Naive thymus-derived CD4-positive, alpha-beta T cell (primary cell): ENCODE data around the gene MTHFD2. TPM values are rescaled to one million over a fixed set of nuclear protein-coding genes. Genes with fewer than 3 reads are reported as not detected.
A peak's percentile ranks its signal among the peaks of the same experiment; 100 is the strongest.

Source experiments
- ATAC-seq: fragments of 150-1000 bp; cut with Tn5 transposase; 2 replicates; pipeline ENCODE4 v1.10.0; 2021; ENCODE audit warnings: mild to moderate bottlenecking, moderate library complexity
- CTCF ChIA-PET: fragments of 350-600 bp; sonication (Branson Sonifier 250); formaldehyde crosslinking; loops from one replicate; lab custom pipeline; 2021; ENCODE audit warnings: antibody characterized with exemption; lab: Charles Lee
- POLR2A ChIA-PET: fragments of 350-600 bp; sonication (Branson Sonifier 250); formaldehyde crosslinking; loops from one replicate; lab custom pipeline; 2021; ENCODE audit warnings: antibody characterized with exemption, inconsistent platforms; lab: Charles Lee
- DNase-seq, 9 donors: peaks; one replicate each; pipeline versions ENCODE4 v3.0.0 to v3.0.0-alpha.2; 2020 to 2022; ENCODE audit warnings: mixed read lengths in 1 of 9
- H3K27ac ChIP-seq: one replicate; pipeline ENCODE4 v1.7.0; 2013; ENCODE audit warnings: mild to moderate bottlenecking, low read depth, low read length, moderate library complexity
- H3K27me3 ChIP-seq, 2 donors: one replicate each; pipeline ENCODE4 v1.7.0; 2013; ENCODE audit warnings: low read length in 2 of 2, mild to moderate bottlenecking in 2 of 2, moderate library complexity in 2 of 2; ENCODE audit not compliant: control insufficient read depth in 2 of 2, insufficient read depth in 2 of 2
- H3K36me3 ChIP-seq, 3 experiments: 1 replicate in 2 of 3; 2 replicates in 1 of 3; pipeline ENCODE4 v1.7.0; 2013; ENCODE audit warnings: low read length in 3 of 3, mild to moderate bottlenecking in 3 of 3, moderate library complexity in 1 of 3; ENCODE audit not compliant: insufficient read depth in 3 of 3, control insufficient read depth in 2 of 3
- H3K4me1 ChIP-seq, 2 donors: one replicate each; pipeline ENCODE4 v1.7.0; 2013; ENCODE audit warnings: low read length in 2 of 2, mild to moderate bottlenecking in 2 of 2, moderate library complexity in 1 of 2; ENCODE audit not compliant: control insufficient read depth in 2 of 2, insufficient read depth in 2 of 2
- H3K4me3 ChIP-seq: 2 replicates; pipeline ENCODE4 v1.7.0; 2013; ENCODE audit warnings: mild to moderate bottlenecking, low read length
- H3K9me3 ChIP-seq, 3 experiments: 1 replicate in 2 of 3; 2 replicates in 1 of 3; pipeline ENCODE4 v1.7.0; 2013; ENCODE audit warnings: low read length in 3 of 3; ENCODE audit not compliant: control insufficient read depth in 2 of 3
- H3K27ac Mint-ChIP-seq, 9 donors: one replicate each; pipeline ENCODE4 v1.8.0; 2020 to 2022; ENCODE audit warnings: mixed read lengths in 9 of 9, mild to moderate bottlenecking in 8 of 9, moderate library complexity in 5 of 9, inconsistent platforms in 2 of 9
- H3K27me3 Mint-ChIP-seq, 5 donors: one replicate each; pipeline ENCODE4 v1.8.0; 2021 to 2022; ENCODE audit warnings: mixed read lengths in 5 of 5, mild to moderate bottlenecking in 1 of 5
- H3K36me3 Mint-ChIP-seq, 5 donors: one replicate each; pipeline ENCODE4 v1.8.0; 2020 to 2022; ENCODE audit warnings: mixed read lengths in 5 of 5, mild to moderate bottlenecking in 3 of 5, inconsistent platforms in 1 of 5
- H3K4me1 Mint-ChIP-seq, 7 donors: one replicate each; pipeline ENCODE4 v1.8.0; 2020 to 2022; ENCODE audit warnings: mixed read lengths in 7 of 7, mild to moderate bottlenecking in 3 of 7, inconsistent platforms in 1 of 7
- H3K4me3 Mint-ChIP-seq, 10 donors: one replicate each; pipeline ENCODE4 v1.8.0; 2020 to 2022; ENCODE audit warnings: mild to moderate bottlenecking in 10 of 10, mixed read lengths in 10 of 10, moderate library complexity in 6 of 10, inconsistent platforms in 2 of 10
- H3K9me3 Mint-ChIP-seq, 11 donors: one replicate each; pipeline ENCODE4 v1.8.0; 2020 to 2022; ENCODE audit warnings: mixed read lengths in 11 of 11, mild to moderate bottlenecking in 4 of 11, inconsistent platforms in 1 of 11, moderate library complexity in 1 of 11
- intact Hi-C, 2 donors: fragments of 100-400 bp; cut with micrococcal nuclease; formaldehyde crosslinking; loops; one replicate each; pipeline ENCODE4 v1.15.1; 2023
- polyA plus RNA-seq, 2 donors: library from polyadenylated mRNA; unstranded; fragments of 300-500 nt; fragmentation: Illumina TruSeq; gene quantifications; one replicate each; pipeline ENCODE4 v1.2.3, GENCODE V29; 2021
- total RNA-seq, 6 experiments: library from RNA in 5 of 6; stranded (reverse) in 5 of 6; gene quantifications; 1 replicate in 5 of 6; 2 replicates in 1 of 6; pipeline ENCODE4 v1.2.3 and lab custom pipeline; 2021 to 2026

The MTHFD2 gene
- total and polyA plus RNA-seq, 7 experiments from 2014 or later: 6.8 to 186 (median 17.1) TPM

DNA sequence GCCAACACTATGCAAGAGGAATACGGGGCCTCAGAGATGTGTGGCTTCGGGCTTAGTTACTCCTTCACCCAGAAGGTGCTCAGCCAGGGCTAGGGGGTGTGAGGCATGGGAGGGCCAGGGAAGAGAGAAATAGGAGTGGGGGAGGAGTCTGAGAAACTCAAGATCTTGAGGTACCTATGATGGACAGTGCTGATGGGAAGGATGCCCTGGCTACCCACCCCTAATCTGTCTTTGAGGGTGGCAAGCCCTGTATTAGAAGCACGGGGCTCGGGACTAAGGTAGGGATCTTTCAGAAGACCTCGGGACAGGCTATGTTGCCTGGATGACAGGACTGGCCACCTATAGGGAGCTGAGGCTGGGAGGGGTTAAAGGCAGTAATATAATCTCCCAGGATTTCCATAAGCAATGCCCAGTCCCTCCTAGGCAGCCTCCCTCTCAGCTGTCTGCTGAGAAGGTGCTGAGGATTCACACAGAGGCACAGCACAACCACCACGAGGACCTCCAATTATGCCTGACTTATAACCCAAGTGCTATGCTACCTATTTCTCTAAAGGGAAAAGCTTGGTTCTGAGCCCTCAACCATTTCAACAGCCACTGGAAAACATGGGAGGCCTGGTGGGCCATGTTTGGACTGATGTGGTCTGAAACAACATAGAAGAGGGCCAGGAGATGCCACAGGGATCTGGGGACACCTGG lies 23.3 kb downstream of the MTHFD2 start:
- CTCF ChIA-PET: no interaction called here
- Histone ChIP-seq H3K36me3 (peaks cover 0 to 7% (median 0%) of the 10 kb centered on the region in 3 experiments), H3K4me1 (no peaks in the 10 kb centered on the region), H3K9me3 (no peaks in the 10 kb centered on the region), H3K27ac (no peak overlapping the region), H3K27me3 (no peaks in the 10 kb centered on the region), H3K4me3 (no peak overlapping the region)
- POLR2A ChIA-PET: no interaction called here
- no peak overlapping the region for H3K4me3 Mint-ChIP-seq
- no peaks in the 10 kb centered on the region for H3K9me3 Mint-ChIP-seq
- no peaks in the 10 kb centered on the region for H3K27me3 Mint-ChIP-seq
- H3K4me1 Mint-ChIP-seq: peaks cover 0 to 11% (median 0%) of the 10 kb centered on the region in 7 donors
- intact Hi-C loops: no loop called here
- peak overlapping the region in 3 of 9 donors; percentile 14 to 42 (median 19) for H3K27ac Mint-ChIP-seq
- peaks cover 0 to 21% (median 9%) of the 10 kb centered on the region in 5 donors for H3K36me3 Mint-ChIP-seq
- no peak for DNase-seq
- no peak for ATAC-seq

DNA sequence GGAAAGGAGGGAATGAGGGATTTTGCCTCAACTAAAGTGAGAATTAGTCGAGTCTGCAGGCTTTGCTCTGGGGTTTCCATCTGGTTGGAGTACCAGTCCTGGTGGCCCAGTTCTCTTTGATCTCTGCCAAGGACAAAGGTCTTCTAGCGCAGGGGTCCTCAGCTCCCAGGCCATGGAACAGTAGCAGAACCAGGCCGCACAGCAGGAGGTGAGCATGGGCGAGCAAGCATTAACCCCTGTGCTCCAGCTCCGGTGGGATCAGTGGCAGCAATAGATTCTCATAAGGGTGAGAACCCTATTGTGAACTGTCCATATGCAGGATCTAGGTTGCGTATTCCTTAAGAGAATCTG lies 23.9 kb downstream of the MTHFD2 start:
- Histone ChIP-seq H3K36me3 (peaks cover 0 to 5% (median 0%) of the 10 kb centered on the region in 3 experiments), H3K4me1 (no peaks in the 10 kb centered on the region), H3K9me3 (no peaks in the 10 kb centered on the region), H3K27me3 (no peaks in the 10 kb centered on the region), H3K27ac (no peak overlapping the region), H3K4me3 (no peak overlapping the region)
- H3K27me3 Mint-ChIP-seq: no peaks in the 10 kb centered on the region
- peak overlapping the region in 2 of 9 donors; percentile 14 to 42 for H3K27ac Mint-ChIP-seq
- H3K4me3 Mint-ChIP-seq: no peak overlapping the region
- ATAC-seq (no peak), DNase-seq (no peak)
- ChIA-PET CTCF (no interaction called here), POLR2A (no interaction called here)
- H3K9me3 Mint-ChIP-seq: no peaks in the 10 kb centered on the region
- peaks cover 0 to 11% (median 0%) of the 10 kb centered on the region in 7 donors for H3K4me1 Mint-ChIP-seq
- H3K36me3 Mint-ChIP-seq: peaks cover 0 to 21% (median 8%) of the 10 kb centered on the region in 5 donors
- intact Hi-C loops: no loop called here

DNA sequence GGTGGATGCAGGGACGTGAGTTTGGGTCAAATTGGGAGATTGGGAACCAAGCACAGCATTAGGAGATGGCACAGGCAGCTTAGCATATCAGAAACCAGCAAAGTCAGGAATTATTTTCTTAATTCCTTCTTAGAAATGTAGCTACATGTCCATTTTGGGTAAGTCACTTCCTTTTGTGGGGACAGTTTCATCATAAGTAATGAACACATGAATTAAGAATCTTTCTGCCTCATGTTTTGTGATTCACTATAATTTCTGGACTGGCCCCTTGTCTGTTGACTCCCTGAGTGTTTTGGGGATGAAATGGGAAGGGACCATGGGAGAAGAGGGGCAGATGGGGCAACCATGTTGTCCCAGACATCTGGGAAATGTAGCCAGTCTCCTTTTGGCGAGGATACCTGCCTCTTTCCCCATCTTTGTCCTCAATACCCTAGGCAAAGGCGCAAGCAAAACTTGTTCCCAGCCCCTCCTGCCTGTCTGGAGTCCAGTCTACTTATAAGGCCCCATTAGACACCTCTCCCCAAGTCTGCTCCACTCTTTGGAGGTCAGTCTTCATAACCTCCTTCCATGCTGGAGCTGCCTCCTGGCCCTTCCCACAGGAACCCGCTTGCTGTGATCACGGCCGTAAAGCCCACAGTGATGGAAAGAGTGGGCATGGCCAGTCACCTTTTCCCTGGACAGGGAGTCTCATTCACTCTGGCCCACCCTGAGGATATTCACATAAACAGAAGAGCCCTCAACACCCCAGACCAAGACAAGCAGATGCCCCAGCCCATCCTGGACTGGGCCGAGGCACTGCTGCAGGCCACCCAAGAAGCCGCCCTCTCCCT lies 25.7 kb downstream of the MTHFD2 start:
- Mint-ChIP-seq H3K36me3 (peaks cover 0 to 29% (median 6%) of the 10 kb centered on the region in 5 donors), H3K27ac (peak overlapping the region in 3 of 9 donors; percentile 37 to 68 (median 52)), H3K4me3 (no peak overlapping the region), H3K4me1 (peaks cover 0 to 11% (median 0%) of the 10 kb centered on the region in 7 donors), H3K27me3 (no peaks in the 10 kb centered on the region), H3K9me3 (no peaks in the 10 kb centered on the region)
- ATAC-seq: no peak
- Histone ChIP-seq H3K36me3 (peaks cover 0 to 5% (median 0%) of the 10 kb centered on the region in 3 experiments), H3K27ac (no peak overlapping the region), H3K4me1 (no peaks in the 10 kb centered on the region), H3K4me3 (no peak overlapping the region), H3K27me3 (no peaks in the 10 kb centered on the region), H3K9me3 (no peaks in the 10 kb centered on the region)
- intact Hi-C loops: no loop called here
- POLR2A ChIA-PET: no interaction called here
- DNase-seq: no peak
- CTCF ChIA-PET: no interaction called here

DNA sequence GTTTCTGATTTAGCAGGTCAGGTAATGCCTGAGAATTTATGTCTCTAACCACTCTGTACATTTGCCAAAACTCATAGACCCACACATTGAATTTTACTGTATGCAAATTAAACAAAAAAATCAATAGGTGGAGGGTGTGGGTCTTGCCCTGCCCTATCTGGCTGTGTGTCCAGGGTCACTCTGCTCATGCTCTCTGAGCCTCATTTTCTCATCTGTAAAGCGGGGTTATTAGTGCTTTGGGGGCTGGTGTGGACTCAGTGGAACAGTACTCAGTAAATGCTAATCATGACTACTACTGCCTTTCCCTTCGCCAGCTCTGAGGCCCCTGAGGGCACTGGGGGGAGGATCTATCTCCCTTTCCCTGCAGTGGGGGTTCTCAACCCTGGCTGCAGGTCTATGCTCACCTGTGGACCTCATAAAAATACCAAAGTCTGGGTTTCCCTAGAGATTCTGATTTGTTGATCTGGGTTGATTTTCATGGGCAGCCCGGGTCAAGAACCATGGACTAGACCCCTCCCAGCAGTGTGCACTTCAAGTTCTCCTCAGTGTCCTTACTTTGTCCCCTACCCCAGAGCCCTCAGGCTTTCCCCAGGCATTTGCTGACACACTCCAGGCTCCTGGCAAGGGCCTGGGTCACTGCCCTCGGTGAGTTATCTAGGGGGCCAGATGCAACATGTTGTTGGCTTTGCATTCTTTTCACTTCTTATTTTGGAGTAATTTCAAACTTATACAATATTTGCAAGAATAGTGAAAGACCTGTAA lies 27.5 kb downstream of the MTHFD2 start:
- Mint-ChIP-seq H3K36me3 (peaks cover 0 to 29% (median 5%) of the 10 kb centered on the region in 5 donors), H3K27me3 (no peaks in the 10 kb centered on the region), H3K4me1 (peaks cover 0 to 9% (median 0%) of the 10 kb centered on the region in 7 donors), H3K27ac (peak overlapping the region in 2 of 9 donors; percentile 1 to 33), H3K9me3 (no peaks in the 10 kb centered on the region), H3K4me3 (no peak overlapping the region)
- ChIA-PET POLR2A (no interaction called here), CTCF (no interaction called here)
- ATAC-seq (no peak), DNase-seq (no peak)
- H3K27ac ChIP-seq: no peak overlapping the region
- no peaks in the 10 kb centered on the region for H3K9me3 ChIP-seq
- no peaks in the 10 kb centered on the region for H3K27me3 ChIP-seq
- no peaks in the 10 kb centered on the region for H3K4me1 ChIP-seq
- no peak overlapping the region for H3K4me3 ChIP-seq
- intact Hi-C loops: no loop called here
- peaks cover 0 to 5% (median 0%) of the 10 kb centered on the region in 3 experiments for H3K36me3 ChIP-seq

DNA sequence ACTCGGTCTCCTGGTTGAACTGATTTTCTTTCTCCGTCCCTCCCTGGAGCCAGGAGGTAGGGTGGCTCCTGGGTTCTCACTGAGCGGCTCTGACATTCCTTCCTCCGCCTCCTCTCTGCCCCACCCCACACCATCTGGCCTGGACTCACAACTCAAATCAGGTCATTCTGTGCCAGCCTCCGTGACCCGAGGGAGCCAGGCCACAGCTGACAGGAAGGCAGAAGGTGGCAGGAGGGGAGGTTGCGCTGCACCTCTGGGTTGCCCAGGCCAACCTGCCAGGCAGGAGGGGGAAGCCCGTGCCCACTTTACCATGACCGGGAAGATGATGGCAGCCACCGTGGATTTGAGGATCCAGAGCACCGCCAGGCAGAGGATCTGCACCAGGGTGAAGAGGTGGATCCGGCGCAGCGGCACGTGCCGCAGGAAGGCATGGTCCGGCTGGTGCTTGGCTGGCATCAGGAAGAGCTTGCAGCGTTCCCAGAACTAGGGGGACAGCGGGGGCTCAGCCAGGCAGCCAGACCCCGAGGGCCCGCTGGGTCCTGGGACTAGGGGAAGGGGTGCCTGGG lies 28.3 kb downstream of the MTHFD2 start:
- DNase-seq (no peak), ATAC-seq (no peak)
- no peak overlapping the region for H3K4me3 Mint-ChIP-seq
- intact Hi-C loops: no loop called here
- H3K9me3 Mint-ChIP-seq: no peaks in the 10 kb centered on the region
- ChIA-PET POLR2A (no interaction called here), CTCF (interaction anchor here (1.0 kb wide), 1 partner anchor 23 kb away, joined by 4 read pairs; no protein-coding TSS in a partner anchor)
- Histone ChIP-seq H3K27ac (no peak overlapping the region), H3K4me3 (no peak overlapping the region), H3K36me3 (no peaks in the 10 kb centered on the region), H3K4me1 (no peaks in the 10 kb centered on the region), H3K27me3 (no peaks in the 10 kb centered on the region), H3K9me3 (no peaks in the 10 kb centered on the region)
- H3K27me3 Mint-ChIP-seq: no peaks in the 10 kb centered on the region
- H3K27ac Mint-ChIP-seq: no peak overlapping the region
- peaks cover 0 to 9% (median 0%) of the 10 kb centered on the region in 7 donors for H3K4me1 Mint-ChIP-seq
- peaks cover 0 to 26% (median 5%) of the 10 kb centered on the region in 5 donors for H3K36me3 Mint-ChIP-seq

DNA sequence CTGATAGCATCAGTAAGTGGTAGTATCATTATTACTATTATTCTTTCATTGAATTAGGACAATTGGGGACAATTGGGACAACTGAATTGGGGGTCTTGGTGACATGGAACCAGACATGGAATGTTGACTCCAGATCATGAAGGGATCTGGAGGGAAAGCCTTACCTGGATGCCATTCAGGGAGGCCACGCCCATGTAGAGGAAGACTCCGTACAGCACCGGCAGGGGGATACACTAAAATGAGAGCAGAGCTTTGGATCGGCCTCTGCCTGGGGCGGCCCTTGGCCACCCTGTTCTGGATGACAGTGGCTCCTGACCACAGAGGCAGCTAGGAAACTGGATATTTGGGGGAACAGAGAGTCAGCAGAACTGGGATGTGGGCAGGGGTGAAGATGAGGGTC lies 29.2 kb downstream of the MTHFD2 start:
- Mint-ChIP-seq H3K9me3 (no peaks in the 10 kb centered on the region), H3K27ac (peak overlapping the region in 1 of 9 donors; percentile 29), H3K4me3 (no peak overlapping the region), H3K4me1 (peaks cover 0 to 5% (median 0%) of the 10 kb centered on the region in 7 donors), H3K36me3 (peaks cover 0 to 23% (median 0%) of the 10 kb centered on the region in 5 donors), H3K27me3 (no peaks in the 10 kb centered on the region)
- ATAC-seq (no peak), DNase-seq (no peak)
- H3K36me3 ChIP-seq: peaks cover 0 to under 1% (median 0%) of the 10 kb centered on the region in 3 experiments
- H3K4me1 ChIP-seq: no peaks in the 10 kb centered on the region
- H3K4me3 ChIP-seq: no peak overlapping the region
- no peaks in the 10 kb centered on the region for H3K9me3 ChIP-seq
- no peak overlapping the region for H3K27ac ChIP-seq
- POLR2A ChIA-PET: no interaction called here
- intact Hi-C loops: no loop called here
- CTCF ChIA-PET: interaction anchor here (0.8 to 1.0 kb wide), 2 partner anchors 22 to 107 kb away, joined by 3 to 4 read pairs; no protein-coding TSS in a partner anchor
- H3K27me3 ChIP-seq: no peaks in the 10 kb centered on the region
